WI38 (cell line): ENCODE measurements around the gene TPRX1.
"Not testable (repeated sequence)": the region's sequence is repeated elsewhere in the genome, so short reads cannot be mapped to it uniquely, and the experiment has no call there.

Source experiments
- H3K4me3 ChIP-seq: 2 replicates; pipeline ENCODE4 v1.5.1; 2011; ENCODE audit warnings: low read depth, mild to moderate bottlenecking, control low read depth, low read length
- TF ChIP-seq, protein P1 (sequence below): IDR thresholded peaks from 2 replicates; pipeline ENCODE4 v1.5.1; 2012; ENCODE audit warnings: low read depth, mild to moderate bottlenecking, control low read depth, low read length

Gene TPRX1

DNA sequence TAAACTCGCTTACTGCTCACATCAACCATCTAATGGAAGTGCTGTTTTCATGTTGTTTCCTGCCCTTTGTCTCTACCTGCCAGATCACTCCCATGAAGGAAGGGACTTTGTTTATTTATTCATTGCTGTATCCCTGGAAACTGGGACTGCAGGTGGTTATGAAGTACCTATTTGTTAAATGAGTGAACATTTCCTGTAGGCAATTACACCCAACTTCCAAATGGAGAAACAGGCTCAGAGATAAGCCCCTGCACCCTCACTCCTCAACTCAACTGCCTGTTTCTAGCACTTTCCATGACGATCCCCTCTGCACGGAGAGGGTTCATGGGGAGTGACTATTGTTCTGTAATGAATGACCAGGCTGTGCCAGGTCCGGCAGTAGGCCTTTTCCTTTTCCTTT lies 27.8 kb downstream of the TPRX1 start:
- TF ChIP-seq, protein P1, sequence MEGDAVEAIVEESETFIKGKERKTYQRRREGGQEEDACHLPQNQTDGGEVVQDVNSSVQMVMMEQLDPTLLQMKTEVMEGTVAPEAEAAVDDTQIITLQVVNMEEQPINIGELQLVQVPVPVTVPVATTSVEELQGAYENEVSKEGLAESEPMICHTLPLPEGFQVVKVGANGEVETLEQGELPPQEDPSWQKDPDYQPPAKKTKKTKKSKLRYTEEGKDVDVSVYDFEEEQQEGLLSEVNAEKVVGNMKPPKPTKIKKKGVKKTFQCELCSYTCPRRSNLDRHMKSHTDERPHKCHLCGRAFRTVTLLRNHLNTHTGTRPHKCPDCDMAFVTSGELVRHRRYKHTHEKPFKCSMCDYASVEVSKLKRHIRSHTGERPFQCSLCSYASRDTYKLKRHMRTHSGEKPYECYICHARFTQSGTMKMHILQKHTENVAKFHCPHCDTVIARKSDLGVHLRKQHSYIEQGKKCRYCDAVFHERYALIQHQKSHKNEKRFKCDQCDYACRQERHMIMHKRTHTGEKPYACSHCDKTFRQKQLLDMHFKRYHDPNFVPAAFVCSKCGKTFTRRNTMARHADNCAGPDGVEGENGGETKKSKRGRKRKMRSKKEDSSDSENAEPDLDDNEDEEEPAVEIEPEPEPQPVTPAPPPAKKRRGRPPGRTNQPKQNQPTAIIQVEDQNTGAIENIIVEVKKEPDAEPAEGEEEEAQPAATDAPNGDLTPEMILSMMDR = no peak
- H3K4me3 ChIP-seq = no peak overlapping the region

DNA sequence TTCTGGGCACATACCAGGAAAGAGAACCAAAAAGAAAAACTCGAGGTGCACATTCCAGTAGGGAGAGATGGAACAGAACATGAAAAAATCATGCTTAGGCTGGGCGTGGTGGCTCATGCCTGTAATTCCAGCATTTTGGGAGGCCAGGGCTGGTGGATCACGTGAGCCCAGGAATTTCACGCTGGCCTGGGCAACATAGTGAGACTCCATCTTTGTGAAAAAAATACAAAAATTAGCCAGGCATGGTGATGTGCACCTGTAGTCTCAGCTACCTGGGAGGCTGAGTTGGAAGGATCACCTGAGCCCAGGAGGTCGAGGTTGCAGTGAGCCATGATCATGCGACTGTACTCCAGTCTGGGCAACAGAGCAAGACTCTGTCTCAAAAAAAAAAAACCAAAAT lies 33.1 kb downstream of the TPRX1 start:
- not testable (repeated sequence) for H3K4me3 ChIP-seq

- H3K4me3 ChIP-seq = no peak overlapping the region
- TF ChIP-seq, protein P1 = no peak
Measured at GRCh38 chr19:47769534-47769933, 34.8 kb downstream of the TPRX1 start.

- H3K4me3 ChIP-seq = no peak overlapping the region
- TF ChIP-seq, protein P1 = no peak
Measured at GRCh38 chr19:47768604-47769003, 35.7 kb downstream of the TPRX1 start.

DNA sequence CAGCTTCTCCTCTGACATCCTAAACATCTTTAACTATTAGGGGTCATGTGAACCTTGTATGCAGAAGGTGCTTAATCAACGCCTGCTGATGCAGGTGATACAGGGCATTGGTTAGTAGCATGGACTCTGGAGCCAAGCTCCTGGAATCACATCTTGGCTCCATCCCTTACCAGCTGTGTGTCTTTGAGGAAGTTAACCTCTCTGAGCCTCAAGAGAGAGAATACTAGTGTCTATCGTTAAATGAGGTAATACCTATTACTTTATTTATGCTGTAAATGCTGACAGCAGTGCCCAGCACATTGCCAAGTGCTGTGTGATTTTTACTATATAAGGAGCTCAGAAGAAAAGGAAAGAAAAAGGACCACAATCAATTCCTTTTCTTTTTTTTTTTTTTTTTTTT lies 37.0 kb downstream of the TPRX1 start:
- H3K4me3 ChIP-seq = no peak overlapping the region
- TF ChIP-seq, protein P1 = no peak

DNA sequence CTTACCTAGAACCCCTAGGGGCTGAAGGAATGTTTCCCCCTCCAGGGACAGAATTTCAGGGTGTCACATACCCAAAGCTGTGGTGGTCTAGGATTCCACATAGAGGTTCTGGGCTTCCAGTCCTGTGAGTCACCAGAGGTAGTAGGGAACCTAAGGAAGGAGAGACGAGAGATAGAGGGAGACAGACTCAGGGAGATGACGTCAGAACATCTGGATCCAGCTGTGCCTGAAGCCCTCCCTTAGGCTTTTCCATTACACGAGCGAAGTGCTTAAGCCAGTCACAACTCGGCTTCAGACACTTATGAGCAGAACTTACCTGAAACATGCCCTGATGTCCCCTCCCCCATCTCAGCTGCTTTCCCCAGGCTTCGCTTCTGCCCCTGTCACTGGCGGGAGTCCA lies 37.7 kb downstream of the TPRX1 start:
- TF ChIP-seq, protein P1 = no peak
- H3K4me3 ChIP-seq = no peak overlapping the region

DNA sequence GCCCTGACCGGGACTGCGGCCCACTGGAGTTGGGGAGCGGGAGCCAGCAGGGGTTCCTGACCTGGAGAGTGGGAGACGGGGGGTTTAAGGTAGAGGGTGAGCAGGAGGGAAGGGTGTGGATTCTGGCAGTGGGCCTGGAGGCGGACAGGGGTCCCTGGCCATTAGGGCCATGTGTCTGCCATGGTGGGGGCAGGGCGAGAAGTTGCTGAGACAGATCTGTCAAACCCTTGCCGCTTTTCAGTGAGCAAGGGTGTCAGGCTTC lies 38.1 kb downstream of the TPRX1 start:
- TF ChIP-seq, protein P1 = no peak
- no peak overlapping the region for H3K4me3 ChIP-seq

DNA sequence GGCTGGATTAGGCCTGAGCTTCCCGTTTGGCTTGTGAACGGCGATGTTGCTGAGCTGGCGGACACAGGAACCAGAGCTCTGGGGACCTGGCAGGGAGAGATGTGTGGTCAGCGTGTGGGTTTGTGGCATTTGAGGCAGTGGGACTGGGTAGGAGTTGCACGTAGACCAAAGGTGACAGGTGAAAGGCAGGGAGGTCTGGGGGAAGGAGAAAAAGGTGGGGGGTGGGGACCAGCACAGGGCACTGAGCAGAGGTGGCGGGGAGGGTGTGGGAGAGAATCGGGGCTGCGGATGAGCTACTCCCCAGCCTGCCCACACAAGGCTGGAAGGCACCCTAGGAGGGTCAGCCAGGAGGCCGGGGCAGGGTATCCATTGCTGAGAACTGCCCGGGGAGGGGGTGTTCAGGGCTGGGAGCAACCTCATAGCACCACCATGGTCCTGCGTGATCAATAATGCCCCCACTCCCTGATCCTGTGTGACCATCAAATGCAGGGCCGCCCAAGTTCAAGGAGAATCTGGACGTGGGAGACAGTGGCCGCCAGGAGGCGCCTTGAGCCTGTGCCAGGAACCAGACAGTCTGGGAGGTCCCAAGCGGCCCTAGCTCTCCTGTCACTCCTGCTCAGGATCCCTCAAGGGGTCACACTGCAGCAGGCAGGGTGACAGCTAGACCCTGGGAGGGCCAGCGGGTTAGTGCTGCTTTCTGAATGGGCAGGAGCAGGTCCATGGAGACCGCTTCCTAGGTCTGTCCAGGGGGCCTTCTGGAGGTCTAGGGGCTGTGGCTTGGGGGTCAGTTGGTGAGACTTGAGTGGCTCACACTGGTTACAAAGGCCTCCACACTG lies 38.6 kb downstream of the TPRX1 start:
- TF ChIP-seq, protein P1 = peak; percentile 86

GRCh38 chr19:47764705-47765104 lies 39.6 kb downstream of the TPRX1 start:
- not testable (repeated sequence) for H3K4me3 ChIP-seq

More for the DNA sequence above, 38.6 kb downstream of the TPRX1 start:
- no peak overlapping the region for H3K4me3 ChIP-seq
